SK-N-SH (cell line): ENCODE data around the gene TUBGCP6. TPM values are rescaled to one million over a fixed set of nuclear protein-coding genes. Genes with fewer than 3 reads are reported as not detected.

Experiments
- CTCF ChIA-PET: fragments of 300-600, 350-600 bp; formaldehyde crosslinking; extraction: SDS; loops from one replicate; lab custom pipeline; 2021; lab: Yijun Ruan, JAX
- POLR2A ChIA-PET: fragments of 350-600 bp; sonication (Branson Sonifier 250); formaldehyde crosslinking; extraction: SDS; loops from one replicate; lab custom pipeline; 2020; ENCODE audit warnings: antibody characterized with exemption, inconsistent platforms; lab: Yijun Ruan, JAX
- DNase-seq: peaks from one replicate; pipeline ENCODE4 v3.0.0; 2012
- H2AFZ ChIP-seq: fragments of 200-600 bp; sonication (generic); 2 replicates; pipeline ENCODE4 v1.8.1; 2016; ENCODE audit warnings: antibody characterized with exemption, mild to moderate bottlenecking, low read depth
- H3F3A ChIP-seq: fragments of 200-600 bp; sonication (generic); replicated peaks from 2 replicates; pipeline ENCODE3; 2016; ENCODE audit warnings: antibody characterized with exemption, mild to moderate bottlenecking; ENCODE audit not compliant: insufficient read depth
- H3K27ac ChIP-seq, 2 experiments: fragments of 200-500 bp in 1 of 2; fragments of 200-600 bp in 1 of 2; sonication (Bioruptor generic) in 1 of 2; sonication (generic), shearing (Covaris generic) in 1 of 2; 2 replicates each; pipeline versions ENCODE4 v1.5.1 to v1.6.1; 2014 to 2016; ENCODE audit warnings: low read depth in 2 of 2, inconsistent platforms in 1 of 2, low read length in 1 of 2, mild to moderate bottlenecking in 1 of 2, mixed read lengths in 1 of 2
- H3K27me3 ChIP-seq: fragments of 200-600 bp; sonication (generic), shearing (Covaris generic); 2 replicates; pipeline ENCODE4 v1.6.1; 2016; ENCODE audit warnings: mixed run types; ENCODE audit not compliant: insufficient read depth
- H3K36me3 ChIP-seq, 2 experiments: fragments of 200-500 bp in 1 of 2; fragments of 200-600 bp in 1 of 2; sonication (Bioruptor generic) in 1 of 2; sonication (generic) in 1 of 2; replicated peaks in 1 of 2; 2 replicates each; pipeline versions ENCODE3 to v1.5.1; 2014 to 2016; ENCODE audit warnings: low read length in 1 of 2, mild to moderate bottlenecking in 1 of 2; ENCODE audit not compliant: insufficient read depth in 2 of 2, control insufficient read depth in 1 of 2
- H3K4me1 ChIP-seq, 2 experiments: fragments of 200-500 bp in 1 of 2; fragments of 200-600 bp in 1 of 2; sonication (Bioruptor generic) in 1 of 2; sonication (generic), shearing (Covaris generic) in 1 of 2; 2 replicates each; pipeline versions ENCODE4 v1.5.1 to v1.6.1; 2014 to 2016; ENCODE audit warnings: low read depth in 1 of 2, low read length in 1 of 2, mixed run types in 1 of 2; ENCODE audit not compliant: insufficient read depth in 2 of 2, control insufficient read depth in 1 of 2
- H3K4me2 ChIP-seq: fragments of 200-600 bp; sonication (generic), shearing (Covaris generic); 2 replicates; pipeline ENCODE4 v1.6.1; 2017; ENCODE audit warnings: mixed run types
- H3K4me3 ChIP-seq, 2 experiments: fragments of 200-500 bp in 1 of 2; fragments of 200-600 bp in 1 of 2; sonication (Bioruptor generic) in 1 of 2; sonication (generic), shearing (Covaris generic) in 1 of 2; 2 replicates each; pipeline versions ENCODE4 v1.5.1 to v1.8.1; 2014 to 2016; ENCODE audit warnings: low read depth in 2 of 2, inconsistent platforms in 1 of 2, low read length in 1 of 2, mild to moderate bottlenecking in 1 of 2, mixed read lengths in 1 of 2, moderate library complexity in 1 of 2
- H3K79me2 ChIP-seq: fragments of 200-600 bp; sonication (generic); 2 replicates; pipeline ENCODE4 v1.8.1; 2017; ENCODE audit warnings: mild to moderate bottlenecking; ENCODE audit not compliant: insufficient read depth
- H3K9ac ChIP-seq: fragments of 200-600 bp; sonication (generic); 2 replicates; pipeline ENCODE4 v1.6.1; 2017; ENCODE audit warnings: mixed run types
- H3K9me2 ChIP-seq: fragments of 200-600 bp; sonication (generic); 2 replicates; pipeline ENCODE4 v1.6.1; 2017; ENCODE audit warnings: mixed run types
- H3K9me3 ChIP-seq: fragments of 200-600 bp; sonication (generic); 2 replicates; pipeline ENCODE4 v1.6.1; 2017; ENCODE audit warnings: mixed run types, mild to moderate bottlenecking, moderate library complexity
- H4K20me1 ChIP-seq: fragments of 200-600 bp; sonication (generic); 2 replicates; pipeline ENCODE4 v1.6.1; 2017; ENCODE audit warnings: mild to moderate bottlenecking, mixed run types; ENCODE audit not compliant: insufficient read depth
- CHD2 ChIP-seq: fragments of 150-350 bp; IDR thresholded peaks from 2 replicates; pipeline ENCODE4 v1.6.1; 2018; ENCODE audit warnings: low read length; ENCODE audit not compliant: partially characterized antibody
- CTCF ChIP-seq: fragments of 200-600 bp; sonication (generic); IDR thresholded peaks from 2 replicates; pipeline ENCODE4 v1.6.1; 2017; ENCODE audit warnings: antibody characterized with exemption, mild to moderate bottlenecking, moderate library complexity
- EZH2phosphoT487 ChIP-seq: fragments of 200-600 bp; sonication (generic); IDR thresholded peaks from 2 replicates; pipeline ENCODE4 v1.6.1; 2017; ENCODE audit warnings: low read depth, mixed run types, mild to moderate bottlenecking, antibody characterized with exemption, moderate library complexity, borderline replicate concordance
- FOXJ3 ChIP-seq: sonication (generic); formaldehyde crosslinking; IDR thresholded peaks from 2 replicates; pipeline ENCODE4 v1.5.1; 2020; ENCODE audit warnings: mild to moderate bottlenecking, missing genetic modification reagents
- FOXM1 ChIP-seq: IDR thresholded peaks from 2 replicates; pipeline ENCODE4 v1.4.0; 2012; ENCODE audit warnings: low read depth, mild to moderate bottlenecking
- GABPA ChIP-seq: IDR thresholded peaks from 2 replicates; pipeline ENCODE4 v1.4.0; 2012; ENCODE audit warnings: low read depth, mild to moderate bottlenecking
- GATA2 ChIP-seq: sonication (generic); formaldehyde crosslinking; IDR thresholded peaks from 2 replicates; pipeline ENCODE4 v1.5.0; 2020; ENCODE audit warnings: mild to moderate bottlenecking, missing genetic modification reagents
- IRF3 ChIP-seq: fragments of 150-350 bp; IDR thresholded peaks from 2 replicates; pipeline ENCODE4 v1.6.1; 2016; ENCODE audit warnings: mild to moderate bottlenecking, low read depth, low read length
- MEF2A ChIP-seq: IDR thresholded peaks from 2 replicates; pipeline ENCODE4 v1.4.0; 2012; ENCODE audit warnings: low read depth, borderline replicate concordance
- PBX3 ChIP-seq: IDR thresholded peaks from 2 replicates; pipeline ENCODE4; 2012
- RCOR1 ChIP-seq: fragments of 150-350 bp; IDR thresholded peaks from 2 replicates; pipeline ENCODE4 v1.6.1; 2017; ENCODE audit warnings: antibody characterized with exemption, low read length
- REST ChIP-seq: IDR thresholded peaks from 2 replicates; pipeline ENCODE4 v1.6.1; 2012; ENCODE audit warnings: mild to moderate bottlenecking, low read depth, low read length, moderate library complexity
- RFX5 ChIP-seq: IDR thresholded peaks from 2 replicates; pipeline ENCODE4 v1.6.1; 2012; ENCODE audit warnings: mild to moderate bottlenecking, improper control_type of control experiment, low read length
- SMC3 ChIP-seq: IDR thresholded peaks from 2 replicates; pipeline ENCODE4 v1.6.1; 2012; ENCODE audit warnings: low read depth, low read length, improper control_type of control experiment
- TAF1 ChIP-seq: IDR thresholded peaks from 2 replicates; pipeline ENCODE4 v1.6.1; 2012; ENCODE audit warnings: low read depth, mild to moderate bottlenecking, low read length, moderate library complexity, borderline replicate concordance
- TCF12 ChIP-seq: IDR thresholded peaks from 2 replicates; pipeline ENCODE4 v1.4.0; 2012
- USF1 ChIP-seq: IDR thresholded peaks from 2 replicates; pipeline ENCODE4 v1.4.0; 2012; ENCODE audit warnings: low read depth, borderline replicate concordance
- WGBS: methylation state at CpG from one replicate; pipeline ENCODE4 v1.1.6; 2017; ENCODE audit warnings: low lambda C conversion rate; 5-methylcytosine and 5-hydroxymethylcytosine counted together
- polyA plus RNA-seq, 3 experiments: library from polyadenylated mRNA; depleted of rRNA; stranded (reverse); fragments of >200 nt; gene quantifications; 2 replicates each; pipeline ENCODE4 v1.2.3, GENCODE V29; 2012

Gene TUBGCP6
- polyA plus RNA-seq, 1 of the 3 experiments (the other 2 are of a cell fraction) = 40.4 TPM

GRCh38 chr22:50197000-50197800 lies 47.6 kb downstream of the TUBGCP6 start:
- Histone ChIP-seq H3K9me2 (no peaks in the 10 kb centered on the region), H3K36me3 (peaks cover 0 to 45% of the 10 kb centered on the region in 2 experiments), H2AFZ (no peak overlapping the region), H3K79me2 (peaks cover 18% of the 10 kb centered on the region), H3F3A (no peaks in the 10 kb centered on the region), H3K9me3 (no peaks in the 10 kb centered on the region), H3K27ac (no peak overlapping the region), H3K9ac (no peak overlapping the region), H3K27me3 (no peaks in the 10 kb centered on the region), H3K4me2 (no peak overlapping the region), H4K20me1 (peaks cover 4% of the 10 kb centered on the region), H3K4me1 (peaks cover 0 to 13% of the 10 kb centered on the region in 2 experiments; a peak in 1 of 4 replicates), H3K4me3 (no peak overlapping the region)
- no peak for DNase-seq
- 86% methylated on average over 9 of the region's 23 CpGs for WGBS
- TF ChIP-seq PBX3 = no peak
- TF ChIP-seq FOXJ3 (CRISPR knock-in tag) = no peak
- no peak for TF ChIP-seq GABPA
- TF ChIP-seq USF1 = no peak
- no peak for TF ChIP-seq CHD2
- no peak for TF ChIP-seq TCF12
- no peak for TF ChIP-seq RCOR1
- no peak for TF ChIP-seq IRF3
- TF ChIP-seq FOXM1 = no peak
- TF ChIP-seq TAF1 = no peak
- no peak for TF ChIP-seq RFX5
- no peak for TF ChIP-seq CTCF
- TF ChIP-seq SMC3 = no peak
- TF ChIP-seq GATA2 (CRISPR knock-in tag) = no peak
- TF ChIP-seq EZH2phosphoT487 = no peak
- no peak for TF ChIP-seq MEF2A
- no peak for TF ChIP-seq REST
- POLR2A ChIA-PET = no interaction called here
- CTCF ChIA-PET = interaction anchor here (1.6 kb wide), 1 partner anchor 48 kb away, joined by 4 read pairs; no protein-coding TSS in a partner anchor
